PC-9 (cell line): ENCODE measurements around the gene NIBAN1. TPM values are rescaled to one million over a fixed set of nuclear protein-coding genes. Genes with fewer than 3 reads are reported as not detected.

Experiments used
- BruUV-seq: library from RNA; stranded (reverse); fragments of 400-500 nt; replicated peaks from 2 replicates; lab custom pipeline; 2021; lab: Mats Ljungman, UMichigan
- CTCF ChIA-PET: fragments of 300-600 bp; sonication (Branson Sonifier 250); formaldehyde crosslinking; loops from one replicate; lab custom pipeline; 2022; ENCODE audit warnings: antibody characterized with exemption; lab: Charles Lee
- POLR2A ChIA-PET: fragments of 300-600 bp; sonication (Branson Sonifier 250); formaldehyde crosslinking; loops from one replicate; lab custom pipeline; 2022; ENCODE audit warnings: antibody characterized with exemption; ENCODE audit not compliant: unreplicated experiment; lab: Charles Lee
- DNase-seq, 2 experiments: peaks; one replicate each; pipeline versions ENCODE4 v3.0.0 to v3.0.0-alpha.2; 2015 to 2022; ENCODE audit warnings: mixed read lengths in 1 of 2
- H2AFZ ChIP-seq: fragments of 200-600 bp; sonication (generic); 2 replicates; pipeline ENCODE4 v1.8.1; 2017; ENCODE audit warnings: antibody characterized with exemption
- H3F3A ChIP-seq: fragments of 200-600 bp; sonication (generic); 2 replicates; pipeline ENCODE4 v1.8.1; 2017; ENCODE audit warnings: antibody characterized with exemption, mild to moderate bottlenecking, low read depth; ENCODE audit not compliant: insufficient read depth
- H3K27ac ChIP-seq: fragments of 200-600 bp; sonication (generic); 2 replicates; pipeline ENCODE4 v1.6.1; 2016; ENCODE audit warnings: mixed run types
- H3K27me3 ChIP-seq: fragments of 200-600 bp; sonication (generic); 2 replicates; pipeline ENCODE4 v1.6.1; 2016; ENCODE audit warnings: low read depth, mixed run types; ENCODE audit not compliant: insufficient read depth
- H3K36me3 ChIP-seq: fragments of 200-600 bp; sonication (generic); 2 replicates; pipeline ENCODE4 v1.6.1; 2016; ENCODE audit warnings: low read depth, mixed run types
- H3K4me1 ChIP-seq: fragments of 200-600 bp; sonication (generic); replicated peaks from 2 replicates; pipeline ENCODE4 v1.6.1; 2016; ENCODE audit warnings: mixed run types; ENCODE audit not compliant: insufficient read depth
- H3K4me2 ChIP-seq: fragments of 200-600 bp; sonication (generic); 2 replicates; pipeline ENCODE4 v1.6.1; 2017; ENCODE audit warnings: mixed run types
- H3K4me3 ChIP-seq: fragments of 200-600 bp; sonication (generic); 2 replicates; pipeline ENCODE4 v1.6.1; 2016; ENCODE audit warnings: mixed run types
- H3K79me2 ChIP-seq: fragments of 200-600 bp; sonication (generic); 2 replicates; pipeline ENCODE4 v1.6.1; 2017; ENCODE audit warnings: low read depth, mixed run types
- H3K9me2 ChIP-seq: fragments of 200-600 bp; sonication (generic); 2 replicates; pipeline ENCODE4 v1.8.1; 2017; ENCODE audit warnings: mild to moderate bottlenecking; ENCODE audit not compliant: insufficient read depth
- H3K9me3 ChIP-seq: fragments of 200-600 bp; sonication (generic); 2 replicates; pipeline ENCODE4 v1.8.1; 2016; ENCODE audit warnings: low read depth; ENCODE audit not compliant: insufficient read depth
- H4K20me1 ChIP-seq: fragments of 200-600 bp; sonication (generic); 2 replicates; pipeline ENCODE4 v1.8.1; 2017; ENCODE audit not compliant: insufficient read depth
- CTCF ChIP-seq: fragments of 200-600 bp; sonication (generic); conservative IDR thresholded peaks from 2 replicates; pipeline ENCODE4 v1.6.1; 2017; ENCODE audit warnings: mixed run types, antibody characterized with exemption, mild to moderate bottlenecking, moderate library complexity
- EZH2 ChIP-seq: fragments of 200-600 bp; sonication (generic); IDR thresholded peaks from 2 replicates; pipeline ENCODE4 v1.8.0; 2017; ENCODE audit warnings: antibody characterized with exemption, low read depth
- intact Hi-C: fragments of 100-400 bp; cut with micrococcal nuclease; formaldehyde crosslinking; loops from one replicate; pipeline ENCODE4 v1.10.0; 2022; ENCODE audit not compliant: unreplicated experiment
- total RNA-seq: library from RNA; stranded (reverse); gene quantifications from 2 replicates; pipeline ENCODE4 v1.2.3, GENCODE V29; 2021

The NIBAN1 gene
- total RNA-seq, 1 experiment from 2014 or later: 29.3 TPM

- Histone ChIP-seq H3F3A (no peaks in the 10 kb centered on the region), H3K36me3 (no peaks in the 10 kb centered on the region), H3K4me1 (no peaks in the 10 kb centered on the region), H3K27ac (no peak overlapping the region), H3K9me3 (no peaks in the 10 kb centered on the region), H3K79me2 (no peaks in the 10 kb centered on the region), H3K4me3 (no peak overlapping the region), H2AFZ (no peak overlapping the region), H3K27me3 (no peaks in the 10 kb centered on the region), H3K4me2 (no peak overlapping the region), H3K9me2 (no peaks in the 10 kb centered on the region), H4K20me1 (peaks cover 2% of the 10 kb centered on the region; the same call in 1 of the 2 replicates)
- no peak for DNase-seq
- no TSS peak for BruUV-seq
- intact Hi-C loops: no loop called here
- no peak for TF ChIP-seq CTCF
- ChIA-PET CTCF (no interaction called here), POLR2A (no interaction called here)
Observed at GRCh38 chr1:184941410-184941733, 32.9 kb downstream of the NIBAN1 start.

GRCh38 chr1:184940694-184941409 lies 33.5 kb downstream of the NIBAN1 start:
- Histone ChIP-seq H3K79me2 (no peaks in the 10 kb centered on the region), H3K9me3 (no peaks in the 10 kb centered on the region), H2AFZ (no peak overlapping the region), H3K36me3 (no peaks in the 10 kb centered on the region), H3K9me2 (no peaks in the 10 kb centered on the region), H4K20me1 (peaks cover 7% of the 10 kb centered on the region; the same call in 1 of the 2 replicates), H3K4me1 (no peaks in the 10 kb centered on the region), H3K4me2 (no peak overlapping the region), H3K27me3 (no peaks in the 10 kb centered on the region), H3K27ac (no peak overlapping the region), H3K4me3 (no peak overlapping the region), H3F3A (no peaks in the 10 kb centered on the region)
- ChIA-PET POLR2A (no interaction called here), CTCF (no interaction called here)
- intact Hi-C loops: no loop called here
- DNase-seq: no peak
- BruUV-seq: no TSS peak
- no peak for TF ChIP-seq CTCF

- Histone ChIP-seq H4K20me1 (peaks cover 7% of the 10 kb centered on the region; the same call in 1 of the 2 replicates), H3K79me2 (no peaks in the 10 kb centered on the region), H3K4me1 (no peaks in the 10 kb centered on the region), H3K9me3 (no peaks in the 10 kb centered on the region), H3K9me2 (no peaks in the 10 kb centered on the region), H3K36me3 (no peaks in the 10 kb centered on the region), H3K27ac (no peak overlapping the region), H3K27me3 (no peaks in the 10 kb centered on the region), H2AFZ (no peak overlapping the region), H3K4me3 (no peak overlapping the region), H3F3A (no peaks in the 10 kb centered on the region), H3K4me2 (no peak overlapping the region)
- CTCF ChIA-PET: no interaction called here
- intact Hi-C loops: no loop called here
- POLR2A ChIA-PET: no interaction called here
- TF ChIP-seq EZH2: no peak
- TF ChIP-seq CTCF: no peak
- BruUV-seq: no TSS peak
- no peak for DNase-seq
Observed at GRCh38 chr1:184940226-184940625, 34.1 kb downstream of the NIBAN1 start.
